Astrocyte (in vitro differentiated cells and primary cell): ENCODE data around the gene NDST4.

Source experiments
- EZH2 ChIP-seq: IDR thresholded peaks from 2 replicates; pipeline ENCODE4 v1.6.1; 2012; ENCODE audit warnings: mild to moderate bottlenecking, low read length, inconsistent platforms; ENCODE audit not compliant: insufficient read depth
- TF ChIP-seq, protein P1 (sequence below): IDR thresholded peaks from 2 replicates; pipeline ENCODE4 v1.5.1; 2011; ENCODE audit warnings: low read depth, mild to moderate bottlenecking, inconsistent platforms, low read length, moderate library complexity; ENCODE audit not compliant: insufficient read depth

DNA sequence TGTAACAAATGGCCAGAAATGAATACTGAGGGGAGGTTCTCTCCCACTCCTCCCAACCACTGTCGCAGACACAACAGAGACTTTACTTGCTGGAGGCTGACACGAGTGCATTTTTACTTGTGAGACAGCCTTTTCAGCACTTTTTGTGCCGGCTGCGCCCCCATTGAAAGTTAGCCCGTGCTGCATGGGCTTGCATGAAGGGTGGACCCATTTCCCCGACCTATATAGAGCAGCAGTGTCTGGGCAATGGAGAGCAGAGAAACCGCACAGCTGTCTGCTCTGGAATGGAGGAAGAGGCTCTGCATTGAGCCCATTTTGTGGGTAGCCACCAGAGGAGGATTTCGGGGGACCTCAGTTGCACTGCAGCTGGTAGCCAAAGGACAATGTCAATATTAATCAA, 306.1 kb downstream of the NDST4 start:
- TF ChIP-seq, protein P1, sequence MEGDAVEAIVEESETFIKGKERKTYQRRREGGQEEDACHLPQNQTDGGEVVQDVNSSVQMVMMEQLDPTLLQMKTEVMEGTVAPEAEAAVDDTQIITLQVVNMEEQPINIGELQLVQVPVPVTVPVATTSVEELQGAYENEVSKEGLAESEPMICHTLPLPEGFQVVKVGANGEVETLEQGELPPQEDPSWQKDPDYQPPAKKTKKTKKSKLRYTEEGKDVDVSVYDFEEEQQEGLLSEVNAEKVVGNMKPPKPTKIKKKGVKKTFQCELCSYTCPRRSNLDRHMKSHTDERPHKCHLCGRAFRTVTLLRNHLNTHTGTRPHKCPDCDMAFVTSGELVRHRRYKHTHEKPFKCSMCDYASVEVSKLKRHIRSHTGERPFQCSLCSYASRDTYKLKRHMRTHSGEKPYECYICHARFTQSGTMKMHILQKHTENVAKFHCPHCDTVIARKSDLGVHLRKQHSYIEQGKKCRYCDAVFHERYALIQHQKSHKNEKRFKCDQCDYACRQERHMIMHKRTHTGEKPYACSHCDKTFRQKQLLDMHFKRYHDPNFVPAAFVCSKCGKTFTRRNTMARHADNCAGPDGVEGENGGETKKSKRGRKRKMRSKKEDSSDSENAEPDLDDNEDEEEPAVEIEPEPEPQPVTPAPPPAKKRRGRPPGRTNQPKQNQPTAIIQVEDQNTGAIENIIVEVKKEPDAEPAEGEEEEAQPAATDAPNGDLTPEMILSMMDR = no peak
- no peak for TF ChIP-seq EZH2
